HepG2 (cell line): ENCODE data around the gene PDE4D.

Experiments used
- ATF3 ChIP-seq: sonication (generic); formaldehyde crosslinking; IDR thresholded peaks from 2 replicates; pipeline ENCODE4 v1.4.0; 2020; ENCODE audit warnings: missing genetic modification reagents
- CTCF ChIP-seq: sonication (generic); formaldehyde crosslinking; IDR thresholded peaks from 2 replicates; pipeline ENCODE4 v1.5.0; 2020; ENCODE audit warnings: mild to moderate bottlenecking, missing genetic modification reagents, moderate library complexity
- POLR2AphosphoS5 ChIP-seq: IDR thresholded peaks from 2 replicates; pipeline ENCODE4 v1.6.1; 2012; ENCODE audit warnings: low read depth, low read length
- PREB ChIP-seq: sonication (generic); formaldehyde crosslinking; IDR thresholded peaks from 2 replicates; pipeline ENCODE4 v1.4.0; 2020; ENCODE audit warnings: missing genetic modification reagents
- RAD21 ChIP-seq: fragments of 450-650 bp; formaldehyde crosslinking; IDR thresholded peaks from 2 replicates; pipeline ENCODE4 v1.5.0; 2020; ENCODE audit warnings: mild to moderate bottlenecking
- SETDB1 ChIP-seq: sonication (generic); formaldehyde crosslinking; IDR thresholded peaks from 2 replicates; pipeline ENCODE4 v1.5.1; 2020; ENCODE audit warnings: missing genetic modification reagents, mild to moderate bottlenecking, borderline replicate concordance
- TGIF2 ChIP-seq: IDR thresholded peaks from 2 replicates; pipeline ENCODE4 v1.6.1; 2016; ENCODE audit warnings: control low read depth, missing compliant biosample characterization
- ZNF24 ChIP-seq: fragments of 450-650 bp; IDR thresholded peaks from 2 replicates; pipeline ENCODE4 v1.6.1; 2017; ENCODE audit warnings: antibody characterized with exemption, mild to moderate bottlenecking
- ZNF75D ChIP-seq: sonication (generic); formaldehyde crosslinking; IDR thresholded peaks from 2 replicates; pipeline ENCODE4 v1.8.1; 2023; ENCODE audit warnings: missing genetic modification reagents, mild to moderate bottlenecking, borderline replicate concordance
- ZNF891 ChIP-seq: sonication (generic); formaldehyde crosslinking; IDR thresholded peaks from 2 replicates; pipeline ENCODE4 v1.5.0; 2020; ENCODE audit warnings: mild to moderate bottlenecking, missing genetic modification reagents
- TF ChIP-seq, protein P1 (sequence below): sonication (generic); formaldehyde crosslinking; IDR thresholded peaks from 2 replicates; pipeline ENCODE4 v1.4.0; 2020; ENCODE audit warnings: mild to moderate bottlenecking, missing genetic modification reagents

DNA sequence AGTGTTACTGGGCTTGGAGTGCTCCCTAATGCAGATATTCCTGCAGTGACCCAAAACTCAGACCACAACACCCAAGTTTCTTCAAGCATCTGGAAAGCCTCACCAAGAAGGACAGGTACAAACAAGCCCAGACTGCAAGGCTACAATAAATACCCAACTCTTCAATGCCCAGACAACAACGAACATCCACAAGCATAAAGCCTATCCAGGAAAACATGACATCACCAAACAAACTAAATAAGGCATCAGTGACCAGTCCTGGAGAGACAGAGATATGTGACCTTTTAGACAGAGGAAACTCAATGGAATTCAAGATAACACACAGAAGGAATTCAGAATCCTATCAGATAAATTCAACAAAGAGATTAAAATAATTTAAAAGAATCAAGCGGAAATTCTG is 605.6 kb downstream of the PDE4D start:
- TF ChIP-seq RAD21 (CRISPR knock-in tag) (no peak), ZNF75D (CRISPR knock-in tag) (no peak), SETDB1 (CRISPR knock-in tag) (no peak), TGIF2 (no peak), PREB (CRISPR knock-in tag) (no peak), CTCF (CRISPR knock-in tag) (no peak), POLR2AphosphoS5 (no peak), ZNF24 (no peak), ATF3 (CRISPR knock-in tag) (no peak), ZNF891 (CRISPR knock-in tag) (no peak)
- TF ChIP-seq, protein P1, sequence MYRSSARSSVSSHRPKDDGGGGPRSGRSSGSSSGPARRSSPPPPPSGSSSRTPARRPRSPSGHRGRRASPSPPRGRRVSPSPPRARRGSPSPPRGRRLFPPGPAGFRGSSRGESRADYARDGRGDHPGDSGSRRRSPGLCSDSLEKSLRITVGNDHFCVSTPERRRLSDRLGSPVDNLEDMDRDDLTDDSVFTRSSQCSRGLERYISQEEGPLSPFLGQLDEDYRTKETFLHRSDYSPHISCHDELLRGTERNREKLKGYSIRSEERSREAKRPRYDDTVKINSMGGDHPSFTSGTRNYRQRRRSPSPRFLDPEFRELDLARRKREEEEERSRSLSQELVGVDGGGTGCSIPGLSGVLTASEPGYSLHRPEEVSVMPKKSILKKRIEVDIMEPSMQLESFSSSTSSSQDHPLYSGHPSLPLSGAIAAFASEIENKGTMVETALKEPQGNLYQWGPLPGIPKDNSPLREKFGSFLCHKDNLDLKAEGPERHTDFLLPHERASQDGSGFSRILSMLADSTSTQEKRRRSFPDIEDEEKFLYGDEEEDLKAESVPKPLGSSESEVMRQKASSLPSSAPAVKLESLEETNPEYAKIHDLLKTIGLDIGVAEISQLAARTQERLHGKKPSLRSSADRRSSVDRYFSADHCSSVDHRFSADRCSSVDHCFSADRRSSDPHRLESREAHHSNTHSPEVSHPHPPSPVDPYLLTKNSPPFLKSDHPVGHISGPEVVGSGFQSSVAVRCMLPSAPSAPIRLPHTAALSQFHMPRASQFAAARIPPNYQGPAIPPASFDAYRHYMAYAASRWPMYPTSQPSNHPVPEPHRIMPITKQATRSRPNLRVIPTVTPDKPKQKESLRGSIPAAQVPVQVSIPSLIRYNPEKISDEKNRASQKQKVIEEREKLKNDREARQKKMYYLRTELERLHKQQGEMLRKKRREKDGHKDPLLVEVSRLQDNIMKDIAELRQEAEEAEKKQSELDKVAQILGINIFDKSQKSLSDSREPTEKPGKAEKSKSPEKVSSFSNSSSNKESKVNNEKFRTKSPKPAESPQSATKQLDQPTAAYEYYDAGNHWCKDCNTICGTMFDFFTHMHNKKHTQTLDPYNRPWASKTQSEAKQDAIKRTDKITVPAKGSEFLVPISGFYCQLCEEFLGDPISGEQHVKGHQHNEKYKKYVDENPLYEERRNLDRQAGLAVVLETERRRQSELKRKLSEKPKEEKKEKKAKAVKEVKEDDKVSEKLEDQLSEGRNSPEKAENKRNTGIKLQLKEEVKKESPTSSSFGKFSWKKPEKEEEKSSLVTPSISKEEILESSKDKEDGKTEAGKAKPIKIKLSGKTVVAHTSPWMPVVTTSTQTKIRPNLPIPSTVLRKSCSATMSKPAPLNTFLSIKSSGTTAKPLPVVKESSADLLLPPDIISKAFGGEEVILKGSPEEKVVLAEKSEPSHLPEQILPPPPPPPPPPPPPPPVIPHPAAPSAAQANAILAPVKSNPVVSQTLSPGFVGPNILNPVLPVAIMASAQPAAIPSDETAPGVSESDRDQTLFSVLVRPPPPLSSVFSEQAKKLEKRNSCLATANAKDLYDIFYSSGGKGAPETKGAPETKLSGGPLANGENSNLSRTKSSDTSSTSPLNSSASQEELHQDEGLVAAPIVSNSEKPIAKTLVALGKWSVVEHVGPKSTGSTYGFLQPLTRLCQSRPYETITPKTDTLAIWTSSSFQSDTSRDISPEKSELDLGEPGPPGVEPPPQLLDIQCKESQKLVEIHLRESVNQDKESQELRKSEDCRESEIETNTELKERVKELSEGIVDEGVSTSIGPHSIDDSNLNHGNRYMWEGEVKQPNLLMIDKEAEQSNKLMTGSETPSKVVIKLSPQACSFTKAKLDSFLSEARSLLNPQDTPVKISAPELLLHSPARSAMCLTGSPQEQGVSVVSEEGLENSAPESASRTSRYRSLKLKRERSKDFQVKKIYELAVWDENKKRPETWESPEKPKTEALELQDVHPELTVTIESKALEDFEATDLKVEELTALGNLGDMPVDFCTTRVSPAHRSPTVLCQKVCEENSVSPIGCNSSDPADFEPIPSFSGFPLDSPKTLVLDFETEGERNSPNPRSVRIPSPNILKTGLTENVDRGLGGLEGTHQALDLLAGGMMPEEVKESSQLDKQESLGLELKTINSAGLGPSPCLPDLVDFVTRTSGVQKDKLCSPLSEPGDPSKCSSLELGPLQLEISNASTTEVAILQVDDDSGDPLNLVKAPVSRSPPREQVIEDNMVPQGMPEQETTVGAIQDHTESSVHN (CRISPR knock-in tag) = no peak
